GM12878 (cell line): ENCODE measurements around the gene AQP3. TPM values are rescaled to one million over a fixed set of nuclear protein-coding genes. Genes with fewer than 3 reads are reported as not detected.
"Not testable (repeated sequence)": the region's sequence is repeated elsewhere in the genome, so short reads cannot be mapped to it uniquely, and the experiment has no call there.

ENCODE experiments used
- ATAC-seq: fragments of 200-7000 bp; cut with Tn5 transposase; 3 replicates; pipeline ENCODE4 v1.9.1; 2020; ENCODE audit warnings: mild to moderate bottlenecking, moderate library complexity
- BruUV-seq: library from RNA; stranded (reverse); fragments of 400-500 nt; replicated peaks from 2 replicates; lab custom pipeline; 2021; lab: Mats Ljungman, UMichigan
- CTCF ChIA-PET: fragments of 300-600 bp; sonication (Branson Sonifier 250); formaldehyde crosslinking; extraction: SDS; loops from one replicate; lab custom pipeline; 2021; ENCODE audit warnings: inconsistent platforms; lab: Yijun Ruan, JAX
- POLR2A ChIA-PET: fragments of 350-600 bp; formaldehyde crosslinking; extraction: SDS; loops from one replicate; lab custom pipeline; 2021; ENCODE audit warnings: inconsistent platforms; lab: Charles Lee
- RAD21 ChIA-PET: fragments of 300-600 bp; sonication (Branson Sonifier 250); formaldehyde crosslinking; loops from one replicate; lab custom pipeline; 2023; ENCODE audit warnings: antibody characterized with exemption; ENCODE audit not compliant: unreplicated experiment; lab: Charles Lee
- SMC1A ChIA-PET: fragments of 300-600 bp; sonication (Branson Sonifier 250); formaldehyde crosslinking; loops from one replicate; lab custom pipeline; 2023; ENCODE audit not compliant: unreplicated experiment, uncharacterized antibody; lab: Charles Lee
- DNase-seq: peaks from one replicate; pipeline ENCODE4 v3.0.0-alpha.2; 2011; ENCODE audit warnings: low read depth, low spot score
- FAIRE-seq: peaks from 3 replicates; lab custom pipeline; 2011; peaks lifted over from hg19 to GRCh38; lab: Jason Lieb, UNC
- H2AFZ ChIP-seq: 2 replicates; pipeline ENCODE4 v1.6.0; 2011; ENCODE audit warnings: low read depth, low read length, control low read depth; ENCODE audit not compliant: control insufficient read depth
- H3K27ac ChIP-seq: 2 replicates; pipeline ENCODE4 v1.5.1; 2011; ENCODE audit warnings: control low read depth; ENCODE audit not compliant: control insufficient read depth, insufficient read depth
- H3K27me3 ChIP-seq, 2 experiments: replicated peaks in 1 of 2; 2 replicates each; pipeline versions ENCODE4 v1.6.0 to v1.6.1; 2011; ENCODE audit warnings: low read length in 1 of 2; ENCODE audit not compliant: control insufficient read depth in 2 of 2, insufficient read depth in 2 of 2
- H3K36me3 ChIP-seq, 2 experiments: 2 replicates each; pipeline ENCODE4 v1.5.1; 2011; ENCODE audit warnings: low read length in 1 of 2; ENCODE audit not compliant: control insufficient read depth in 2 of 2, insufficient read depth in 2 of 2
- H3K4me1 ChIP-seq: 2 replicates; pipeline ENCODE4 v1.6.1; 2011; ENCODE audit warnings: mild to moderate bottlenecking, low read length, moderate library complexity, mixed read lengths; ENCODE audit not compliant: control insufficient read depth, insufficient read depth
- H3K4me2 ChIP-seq: 2 replicates; pipeline ENCODE4 v1.6.0; 2011; ENCODE audit warnings: control low read depth; ENCODE audit not compliant: control insufficient read depth, insufficient read depth
- H3K4me3 ChIP-seq: fragments of 200-600 bp; sonication (generic); 2 replicates; pipeline ENCODE4 v1.5.1; 2016
- H3K79me2 ChIP-seq: 2 replicates; pipeline ENCODE4 v1.6.0; 2011; ENCODE audit warnings: low read length; ENCODE audit not compliant: control insufficient read depth, insufficient read depth
- H3K9ac ChIP-seq: 2 replicates; pipeline ENCODE4 v1.8.0; 2011; ENCODE audit warnings: low read length, control low read depth, mixed read lengths; ENCODE audit not compliant: control insufficient read depth, insufficient read depth
- H3K9me3 ChIP-seq: replicated peaks from 3 replicates; pipeline ENCODE4 v1.5.1; 2011; ENCODE audit warnings: mild to moderate bottlenecking, low read length; ENCODE audit not compliant: control insufficient read depth, insufficient read depth
- H4K20me1 ChIP-seq: 2 replicates; pipeline ENCODE4 v1.6.0; 2011; ENCODE audit not compliant: control insufficient read depth, insufficient read depth
- GABPA ChIP-seq: IDR thresholded peaks from 2 replicates; pipeline ENCODE4 v1.6.1; 2014; ENCODE audit warnings: antibody characterized with exemption, low read depth, mild to moderate bottlenecking, inconsistent platforms
- MEF2B ChIP-seq: fragments of 450-650 bp; IDR thresholded peaks from 2 replicates; pipeline ENCODE4 v1.6.1; 2018; ENCODE audit warnings: mild to moderate bottlenecking, moderate library complexity; ENCODE audit not compliant: partially characterized antibody, poor library complexity, severe bottlenecking
- YY1 ChIP-seq: IDR thresholded peaks from 2 replicates; pipeline ENCODE4 v1.6.1; 2011; ENCODE audit warnings: low read depth, mild to moderate bottlenecking, low read length
- WGBS: methylation state at CpG from one replicate; pipeline ENCODE4 v1.1.6; 2016; ENCODE audit warnings: low lambda C conversion rate; ENCODE audit not compliant: insufficient replicate concordance, insufficient coverage; ENCODE audit errors: missing lambda C conversion rate; 5-methylcytosine and 5-hydroxymethylcytosine counted together
- in situ Hi-C: fragments of 300-500 bp; cut with MboI; formaldehyde crosslinking; loops from 9 replicates; pipeline ENCODE4 v1.14.3; 2018; ENCODE audit warnings: mixed read lengths
- intact Hi-C: fragments of 100-400 bp; cut with micrococcal nuclease; formaldehyde crosslinking; loops from one replicate; pipeline ENCODE4 v1.14.2; 2022; ENCODE audit not compliant: unreplicated experiment
- polyA plus RNA-seq, 11 experiments: library from polyadenylated mRNA; depleted of rRNA in 4 of 11; unstranded in 6 of 11; stranded (reverse) in 5 of 11; fragments of >200 nt; fragmentation: Nextera tagmentation in 4 of 11; fragmentation: Illumina TruSeq in 1 of 11; extraction: Ambion mirVana in 4 of 11; extraction: Trizol in 1 of 11; gene quantifications; 1 replicate in 1 of 11; 2 replicates in 10 of 11; pipeline versions ENCODE4 v1.2.1 to v1.2.3, GENCODE V29; 2011 to 2016; ENCODE audit warnings: inconsistent platforms in 2 of 11, missing spikeins in 2 of 11, low read depth in 1 of 11
- total RNA-seq, 4 experiments: library from RNA; depleted of rRNA in 3 of 4; stranded (reverse); fragments of >200 nt in 3 of 4; fragmentation: Illumina TruSeq in 1 of 4; extraction: Trizol in 1 of 4; gene quantifications; 2 replicates each; pipeline versions ENCODE4 v1.2.1 to v1.2.3, GENCODE V29; 2013 to 2021
- TF ChIP-seq, protein P1 (sequence below): IDR thresholded peaks from 2 replicates; pipeline ENCODE4 v1.6.1; 2011; ENCODE audit warnings: borderline replicate concordance, low read depth, mild to moderate bottlenecking, moderate library complexity, mixed read lengths, low read length; ENCODE audit not compliant: insufficient read depth; ENCODE audit errors: extremely low read length
- TF ChIP-seq, protein P2 (sequence below): fragments of 150-350 bp; IDR thresholded peaks from 2 replicates; pipeline ENCODE4 v1.6.1; 2016; ENCODE audit warnings: low read depth, low read length

The AQP3 gene
- total and polyA plus RNA-seq, 10 of the 15 experiments (the other 5 are each of a cell fraction or from before 2014, with no cell fraction given), result 0.60 to 11.8 (median 4.5) TPM

DNA sequence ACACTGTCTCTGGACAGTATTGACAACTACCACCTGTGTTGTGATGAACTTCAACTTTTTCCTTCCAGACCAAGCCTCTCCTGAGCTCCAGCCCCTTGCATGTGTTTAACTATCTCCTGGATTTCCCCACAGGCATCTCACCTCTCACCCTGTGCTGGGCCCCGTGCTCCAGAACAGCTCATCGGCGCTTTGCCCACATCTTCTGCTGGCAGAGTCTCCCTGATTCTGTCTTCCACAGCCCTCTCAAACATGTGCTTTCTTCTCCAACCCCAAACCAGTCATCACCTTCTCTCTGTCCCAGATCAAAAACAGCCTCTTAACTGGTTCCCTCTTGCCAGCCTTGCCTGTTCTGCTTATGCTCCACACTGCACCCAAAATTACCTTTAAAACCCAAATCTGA, 53.4 kb downstream of the AQP3 start:
- H3K36me3 ChIP-seq, POLR2A ChIA-PET, in situ Hi-C loops, H4K20me1 ChIP-seq, intact Hi-C loops, H3K9ac ChIP-seq, ATAC-seq, BruUV-seq, FAIRE-seq, RAD21 ChIA-PET, H2AFZ ChIP-seq, H3K4me2 ChIP-seq, DNase-seq, H3K4me3 ChIP-seq, SMC1A ChIA-PET, H3K27ac ChIP-seq, H3K4me1 ChIP-seq, H3K9me3 ChIP-seq, H3K79me2 ChIP-seq, H3K27me3 ChIP-seq: not testable (repeated sequence)
- WGBS, result 82% methylated on average over 3 of the region's 3 CpGs
- CTCF ChIA-PET, result interaction anchor here (1.8 kb wide), 1 partner anchor 19 kb away, joined by 6 read pairs; no protein-coding TSS in a partner anchor

- ChIA-PET SMC1A (no interaction called here), POLR2A (no interaction called here), RAD21 (no interaction called here), CTCF (interaction anchor here (1.1 to 1.8 kb wide), 3 partner anchors 19 to 78 kb away, joined by 3 to 6 read pairs (median 3); no protein-coding TSS in a partner anchor)
- no peaks in the 10 kb centered on the region for H3K9me3 ChIP-seq
- H3K4me2 ChIP-seq, result no peak overlapping the region
- H3K79me2 ChIP-seq, result no peaks in the 10 kb centered on the region
- FAIRE-seq (no peak), ATAC-seq (no peak), DNase-seq (no peak)
- no peaks in the 10 kb centered on the region for H3K36me3 ChIP-seq
- TF ChIP-seq, protein P1, sequence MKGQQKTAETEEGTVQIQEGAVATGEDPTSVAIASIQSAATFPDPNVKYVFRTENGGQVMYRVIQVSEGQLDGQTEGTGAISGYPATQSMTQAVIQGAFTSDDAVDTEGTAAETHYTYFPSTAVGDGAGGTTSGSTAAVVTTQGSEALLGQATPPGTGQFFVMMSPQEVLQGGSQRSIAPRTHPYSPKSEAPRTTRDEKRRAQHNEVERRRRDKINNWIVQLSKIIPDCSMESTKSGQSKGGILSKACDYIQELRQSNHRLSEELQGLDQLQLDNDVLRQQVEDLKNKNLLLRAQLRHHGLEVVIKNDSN, result no peak
- no peak for TF ChIP-seq MEF2B
- TF ChIP-seq YY1, result no peak
- TF ChIP-seq, protein P2, sequence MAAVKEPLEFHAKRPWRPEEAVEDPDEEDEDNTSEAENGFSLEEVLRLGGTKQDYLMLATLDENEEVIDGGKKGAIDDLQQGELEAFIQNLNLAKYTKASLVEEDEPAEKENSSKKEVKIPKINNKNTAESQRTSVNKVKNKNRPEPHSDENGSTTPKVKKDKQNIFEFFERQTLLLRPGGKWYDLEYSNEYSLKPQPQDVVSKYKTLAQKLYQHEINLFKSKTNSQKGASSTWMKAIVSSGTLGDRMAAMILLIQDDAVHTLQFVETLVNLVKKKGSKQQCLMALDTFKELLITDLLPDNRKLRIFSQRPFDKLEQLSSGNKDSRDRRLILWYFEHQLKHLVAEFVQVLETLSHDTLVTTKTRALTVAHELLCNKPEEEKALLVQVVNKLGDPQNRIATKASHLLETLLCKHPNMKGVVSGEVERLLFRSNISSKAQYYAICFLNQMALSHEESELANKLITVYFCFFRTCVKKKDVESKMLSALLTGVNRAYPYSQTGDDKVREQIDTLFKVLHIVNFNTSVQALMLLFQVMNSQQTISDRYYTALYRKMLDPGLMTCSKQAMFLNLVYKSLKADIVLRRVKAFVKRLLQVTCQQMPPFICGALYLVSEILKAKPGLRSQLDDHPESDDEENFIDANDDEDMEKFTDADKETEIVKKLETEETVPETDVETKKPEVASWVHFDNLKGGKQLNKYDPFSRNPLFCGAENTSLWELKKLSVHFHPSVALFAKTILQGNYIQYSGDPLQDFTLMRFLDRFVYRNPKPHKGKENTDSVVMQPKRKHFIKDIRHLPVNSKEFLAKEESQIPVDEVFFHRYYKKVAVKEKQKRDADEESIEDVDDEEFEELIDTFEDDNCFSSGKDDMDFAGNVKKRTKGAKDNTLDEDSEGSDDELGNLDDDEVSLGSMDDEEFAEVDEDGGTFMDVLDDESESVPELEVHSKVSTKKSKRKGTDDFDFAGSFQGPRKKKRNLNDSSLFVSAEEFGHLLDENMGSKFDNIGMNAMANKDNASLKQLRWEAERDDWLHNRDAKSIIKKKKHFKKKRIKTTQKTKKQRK, result no peak
- no peak for TF ChIP-seq GABPA
- no peaks in the 10 kb centered on the region for H3K27me3 ChIP-seq
- H4K20me1 ChIP-seq, result no peaks in the 10 kb centered on the region
- H3K9ac ChIP-seq, result no peak overlapping the region
- H3K4me1 ChIP-seq, result no peaks in the 10 kb centered on the region
- H3K27ac ChIP-seq, result no peak overlapping the region
- no TSS peak for BruUV-seq
- intact Hi-C loops (no loop called here), in situ Hi-C loops (no loop called here)
- no peak overlapping the region for H2AFZ ChIP-seq
- H3K4me3 ChIP-seq, result no peak overlapping the region
- 36% methylated on average over 11 of the region's 11 CpGs for WGBS
Observed at GRCh38 chr9:33393581-33393980, 53.8 kb downstream of the AQP3 start.

DNA sequence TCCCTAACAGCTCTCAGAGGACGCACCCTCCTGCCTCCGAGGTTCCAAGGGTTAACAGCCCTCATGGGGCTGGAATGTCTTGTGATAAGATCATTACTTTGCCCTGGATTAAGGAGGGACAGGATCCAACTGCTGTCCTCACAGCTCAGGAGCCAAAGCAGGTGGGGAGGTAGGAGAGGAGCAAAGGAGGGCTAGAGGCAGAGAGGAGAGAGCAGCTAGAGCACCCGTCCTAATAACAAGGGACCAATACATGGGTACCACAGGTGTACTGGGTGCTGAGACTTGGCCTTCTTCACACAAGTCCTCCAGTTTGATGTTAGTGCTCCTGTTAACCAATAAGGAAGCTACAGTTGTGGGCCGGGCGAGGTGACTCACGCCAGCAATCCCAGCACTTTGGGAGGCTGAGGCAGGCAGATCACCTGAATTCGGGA, 54.8 kb downstream of the AQP3 start:
- H3K4me2 ChIP-seq, POLR2A ChIA-PET, H3K4me1 ChIP-seq, ATAC-seq, RAD21 ChIA-PET, in situ Hi-C loops, intact Hi-C loops, H4K20me1 ChIP-seq, H3K27me3 ChIP-seq, FAIRE-seq, H3K4me3 ChIP-seq, H3K36me3 ChIP-seq, BruUV-seq, H3K9ac ChIP-seq, H3K9me3 ChIP-seq, H3K27ac ChIP-seq, SMC1A ChIA-PET, DNase-seq, H3K79me2 ChIP-seq, H2AFZ ChIP-seq: not testable (repeated sequence)
- WGBS, result 25% methylated on average over 7 of the region's 7 CpGs
- CTCF ChIA-PET, result interaction anchor here (0.6 to 1.8 kb wide), 5 partner anchors 18 to 79 kb away, joined by 3 to 6 read pairs (median 3); no protein-coding TSS in a partner anchor
